A673 (cell line): Measurements from ENCODE around the gene LYPD3.

Experiments used
- EZH2 ChIP-seq: fragments of 200-600 bp; sonication (generic); IDR thresholded peaks from 2 replicates; pipeline ENCODE4 v1.6.1; 2017; ENCODE audit warnings: borderline replicate concordance, low read depth, mild to moderate bottlenecking, mixed read lengths, antibody characterized with exemption, low read length; ENCODE audit not compliant: poor library complexity, severe bottlenecking
- TF ChIP-seq, protein P1 (sequence below): fragments of 300-800, 200-600 bp; sonication (generic); conservative IDR thresholded peaks from 2 replicates; pipeline ENCODE4 v1.5.1; 2017; ENCODE audit warnings: low read depth, mild to moderate bottlenecking, antibody characterized with exemption, low read length, moderate library complexity, mixed read lengths

DNA sequence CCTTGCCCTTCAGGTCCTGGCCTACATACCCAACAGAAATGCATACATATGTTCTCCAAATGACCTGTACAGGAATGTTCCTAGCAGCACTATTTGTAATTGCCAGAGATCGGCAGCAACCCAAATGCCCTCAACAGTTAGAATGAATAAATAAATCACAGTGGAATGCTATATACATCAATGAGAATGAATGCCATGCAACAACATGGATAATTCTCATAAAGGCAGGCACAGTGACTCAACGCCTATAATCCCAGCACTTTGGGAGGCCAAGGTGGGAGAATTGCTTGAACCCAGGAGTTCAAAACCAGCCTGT, 32.1 kb downstream of the LYPD3 start:
- TF ChIP-seq, protein P1, sequence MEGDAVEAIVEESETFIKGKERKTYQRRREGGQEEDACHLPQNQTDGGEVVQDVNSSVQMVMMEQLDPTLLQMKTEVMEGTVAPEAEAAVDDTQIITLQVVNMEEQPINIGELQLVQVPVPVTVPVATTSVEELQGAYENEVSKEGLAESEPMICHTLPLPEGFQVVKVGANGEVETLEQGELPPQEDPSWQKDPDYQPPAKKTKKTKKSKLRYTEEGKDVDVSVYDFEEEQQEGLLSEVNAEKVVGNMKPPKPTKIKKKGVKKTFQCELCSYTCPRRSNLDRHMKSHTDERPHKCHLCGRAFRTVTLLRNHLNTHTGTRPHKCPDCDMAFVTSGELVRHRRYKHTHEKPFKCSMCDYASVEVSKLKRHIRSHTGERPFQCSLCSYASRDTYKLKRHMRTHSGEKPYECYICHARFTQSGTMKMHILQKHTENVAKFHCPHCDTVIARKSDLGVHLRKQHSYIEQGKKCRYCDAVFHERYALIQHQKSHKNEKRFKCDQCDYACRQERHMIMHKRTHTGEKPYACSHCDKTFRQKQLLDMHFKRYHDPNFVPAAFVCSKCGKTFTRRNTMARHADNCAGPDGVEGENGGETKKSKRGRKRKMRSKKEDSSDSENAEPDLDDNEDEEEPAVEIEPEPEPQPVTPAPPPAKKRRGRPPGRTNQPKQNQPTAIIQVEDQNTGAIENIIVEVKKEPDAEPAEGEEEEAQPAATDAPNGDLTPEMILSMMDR = no peak
- TF ChIP-seq EZH2 = no peak
